ENCODE results near the gene RBM12.

- TF ChIP-seq CTCF (IDR thresholded peaks at IDR 0.05) (no peak), POLR2A (IDR thresholded peaks at IDR 0.05) (no peak)
Measured at GRCh38 chr20:35657271-35657670, 7.4 kb downstream of the RBM12 start.

All from stomach (tissue), 4 donors.